Epithelial cell of esophagus (primary cell): ENCODE data around the gene CCR2.
"Not testable (repeated sequence)": the region's sequence is repeated elsewhere in the genome, so short reads cannot be mapped to it uniquely, and the experiment has no call there.

Experiments
- DNase-seq: peaks from one replicate; pipeline ENCODE4 v3.0.0; 2010; ENCODE audit warnings: low read depth
- H3K4me3 ChIP-seq: 2 replicates; pipeline ENCODE4 v1.5.1; 2011; ENCODE audit warnings: mild to moderate bottlenecking, low read length, control low read depth
- CTCF ChIP-seq: IDR thresholded peaks from 2 replicates; pipeline ENCODE4 v1.5.1; 2011; ENCODE audit warnings: low read depth, mild to moderate bottlenecking, low read length, control low read depth, inconsistent platforms; ENCODE audit not compliant: insufficient read depth; ENCODE audit errors: missing control alignments

The CCR2 gene

GRCh38 chr3:46400846-46401245 lies 46.9 kb downstream of the CCR2 start:
- DNase-seq: no peak
- TF ChIP-seq CTCF: no peak
- no peak overlapping the region for H3K4me3 ChIP-seq

- H3K4me3 ChIP-seq: no peak overlapping the region
Observed at GRCh38 chr3:46401579-46401978, 47.7 kb downstream of the CCR2 start.

DNA sequence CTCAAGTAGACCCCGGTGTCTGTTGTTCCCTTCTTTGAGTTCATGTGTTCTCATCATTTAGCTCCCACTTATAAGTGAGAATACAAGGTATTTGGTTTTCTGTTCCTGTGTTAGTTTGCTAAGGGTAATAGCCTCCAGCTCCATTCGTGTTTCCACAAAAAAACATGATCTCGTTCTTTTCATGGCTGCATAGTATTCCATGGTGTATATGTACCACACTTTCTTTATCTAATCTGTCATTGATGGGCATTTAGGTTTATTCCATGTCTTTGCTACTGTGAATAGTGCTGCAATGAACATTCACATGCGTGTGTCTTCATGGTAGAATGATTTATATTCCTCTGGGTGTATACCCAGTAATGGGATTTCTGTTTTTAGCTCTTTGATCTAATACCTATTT lies 49.0 kb downstream of the CCR2 start:
- not testable (repeated sequence) for H3K4me3 ChIP-seq, DNase-seq

More at GRCh38 chr3:46401579-46401978, 47.7 kb downstream of the CCR2 start:
- no peak for TF ChIP-seq CTCF
- DNase-seq: no peak

GRCh38 chr3:46405301-46406019 lies 51.5 kb downstream of the CCR2 start:
- peak; percentile 18 for DNase-seq
- no peak overlapping the region for H3K4me3 ChIP-seq
- TF ChIP-seq CTCF: no peak

DNA sequence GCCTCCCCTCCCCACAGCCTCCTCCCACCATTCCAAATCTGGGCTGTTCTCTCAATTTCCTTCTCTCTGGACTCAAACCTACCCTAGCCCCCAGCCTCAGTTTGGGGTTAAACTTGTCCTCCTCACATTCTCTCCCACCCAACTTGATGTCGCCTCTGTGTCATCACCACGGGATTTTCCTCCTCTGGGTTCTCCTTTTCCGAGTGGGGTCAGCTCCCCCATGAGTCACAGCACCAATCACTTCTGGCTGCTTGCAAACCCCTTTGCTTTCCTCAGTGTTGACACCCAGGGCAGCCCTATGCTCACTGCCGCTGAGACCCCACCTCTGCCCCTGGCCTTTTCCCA lies 52.5 kb downstream of the CCR2 start:
- no peak for TF ChIP-seq CTCF
- no peak for DNase-seq
- H3K4me3 ChIP-seq: no peak overlapping the region

GRCh38 chr3:46406788-46407611 lies 53.1 kb downstream of the CCR2 start, which contains the start of the genes CCR5AS and CCRL2:
Gene CCR5AS, minus strand, starts transcription at chr3:46407066.
Gene CCRL2, plus strand, starts transcription at chr3:46407259. Its CDS starts 821 bp downstream, at chr3:46408080.
- TF ChIP-seq CTCF: no peak
- H3K4me3 ChIP-seq: no peak within 1 kb of the TSS
- peak; percentile 27 for DNase-seq

DNA sequence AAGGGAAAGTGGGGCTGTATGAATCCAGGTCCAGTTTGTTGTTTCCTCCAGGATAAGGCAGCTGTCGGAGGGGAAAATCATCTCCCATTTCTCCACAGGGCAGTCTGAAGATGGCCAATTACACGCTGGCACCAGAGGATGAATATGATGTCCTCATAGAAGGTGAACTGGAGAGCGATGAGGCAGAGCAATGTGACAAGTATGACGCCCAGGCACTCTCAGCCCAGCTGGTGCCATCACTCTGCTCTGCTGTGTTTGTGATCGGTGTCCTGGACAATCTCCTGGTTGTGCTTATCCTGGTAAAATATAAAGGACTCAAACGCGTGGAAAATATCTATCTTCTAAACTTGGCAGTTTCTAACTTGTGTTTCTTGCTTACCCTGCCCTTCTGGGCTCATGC lies 54.1 kb downstream of the CCR2 start:
- no peak for DNase-seq
- H3K4me3 ChIP-seq: no peak overlapping the region
- TF ChIP-seq CTCF: no peak
